Caco-2 (cell line): Measurements from ENCODE around the gene MCOLN2. TPM values are rescaled to one million over a fixed set of nuclear protein-coding genes. Genes with fewer than 3 reads are reported as not detected.

Experiments
- BruUV-seq: library from RNA; stranded (reverse); fragments of 400-500 nt; replicated peaks from 2 replicates; lab custom pipeline; 2021; lab: Mats Ljungman, UMichigan
- CTCF ChIA-PET: fragments of 300-600 bp; sonication (Branson Sonifier 250); formaldehyde crosslinking; loops from one replicate; lab custom pipeline; 2022; ENCODE audit warnings: antibody characterized with exemption; lab: Charles Lee
- POLR2A ChIA-PET: fragments of 300-600 bp; sonication (Branson Sonifier 250); formaldehyde crosslinking; loops from one replicate; lab custom pipeline; 2022; ENCODE audit warnings: antibody characterized with exemption; lab: Charles Lee
- DNase-seq, 2 experiments: peaks; one replicate each; pipeline versions ENCODE4 v3.0.0 to v3.0.0-alpha.2; 2020 to 2022
- H3K27me3 ChIP-seq: replicated peaks from 2 replicates; pipeline ENCODE4 v1.6.0; 2011; ENCODE audit warnings: low read length; ENCODE audit not compliant: control insufficient read depth, insufficient read depth
- H3K36me3 ChIP-seq: 2 replicates; pipeline ENCODE4 v1.5.1; 2011; ENCODE audit warnings: low read length; ENCODE audit not compliant: control insufficient read depth, insufficient read depth
- H3K4me1 ChIP-seq: fragments of 250-450 bp; sonication (Bioruptor Pico); 2 replicates; pipeline ENCODE4 v1.5.1; 2020; ENCODE audit warnings: mild to moderate bottlenecking
- H3K4me3 ChIP-seq: 2 replicates; pipeline ENCODE4 v1.5.1; 2011; ENCODE audit warnings: low read depth, mild to moderate bottlenecking, control low read depth, low read length
- H3K9me3 ChIP-seq: fragments of 250-450 bp; sonication (Bioruptor Pico); 2 replicates; pipeline ENCODE4 v1.5.1; 2020; ENCODE audit warnings: mild to moderate bottlenecking, moderate library complexity
- H3K27ac Mint-ChIP-seq: one replicate; pipeline ENCODE4 v1.8.0; 2022; ENCODE audit warnings: mixed read lengths; ENCODE audit not compliant: unreplicated experiment
- H3K27me3 Mint-ChIP-seq: one replicate; pipeline ENCODE4 v1.8.0; 2022; ENCODE audit warnings: mixed read lengths; ENCODE audit not compliant: insufficient read depth, unreplicated experiment
- H3K36me3 Mint-ChIP-seq: one replicate; pipeline ENCODE4 v1.8.0; 2022; ENCODE audit warnings: mild to moderate bottlenecking, mixed read lengths; ENCODE audit not compliant: insufficient read depth, unreplicated experiment
- H3K4me1 Mint-ChIP-seq: one replicate; pipeline ENCODE4 v1.8.0; 2022; ENCODE audit warnings: low read depth, mixed read lengths; ENCODE audit not compliant: unreplicated experiment
- H3K4me3 Mint-ChIP-seq: one replicate; pipeline ENCODE4 v1.8.0; 2022; ENCODE audit warnings: mild to moderate bottlenecking, moderate library complexity, mixed read lengths; ENCODE audit not compliant: unreplicated experiment
- H3K9me3 Mint-ChIP-seq: one replicate; pipeline ENCODE4 v1.8.0; 2022; ENCODE audit warnings: mixed read lengths; ENCODE audit not compliant: unreplicated experiment
- CTCF ChIP-seq, 2 experiments: fragments of 200-600 bp in 1 of 2; IDR thresholded peaks; 1 replicate in 1 of 2; 2 replicates in 1 of 2; pipeline versions ENCODE4 v1.5.1 to v1.8.0; 2011 to 2022; ENCODE audit warnings: antibody characterized with exemption in 1 of 2, control low read depth in 1 of 2, inconsistent platforms in 1 of 2, low read depth in 1 of 2, low read length in 1 of 2, mild to moderate bottlenecking in 1 of 2, moderate library complexity in 1 of 2; ENCODE audit not compliant: insufficient read depth in 1 of 2, severe bottlenecking in 1 of 2, unreplicated experiment in 1 of 2
- intact Hi-C: fragments of 100-400 bp; cut with micrococcal nuclease; formaldehyde crosslinking; loops from one replicate; pipeline ENCODE4 v1.10.0; 2022; ENCODE audit not compliant: unreplicated experiment
- total RNA-seq: library from RNA; stranded (reverse); gene quantifications from 2 replicates; pipeline ENCODE4 v1.2.3, GENCODE V29; 2022

The MCOLN2 gene
- total RNA-seq, 1 experiment from 2014 or later = not detected

GRCh38 chr1:84956655-84957054 lies 40.3 kb downstream of the MCOLN2 start:
- Mint-ChIP-seq H3K36me3 (no peaks in the 10 kb centered on the region), H3K4me1 (no peaks in the 10 kb centered on the region), H3K4me3 (no peak overlapping the region), H3K9me3 (no peaks in the 10 kb centered on the region), H3K27me3 (no peaks in the 10 kb centered on the region), H3K27ac (no peak overlapping the region)
- no TSS peak for BruUV-seq
- ChIA-PET CTCF (interaction anchor here (1.6 kb wide), 1 partner anchor 12 kb away, joined by 6 read pairs; no protein-coding TSS in a partner anchor), POLR2A (no interaction called here)
- DNase-seq = no peak
- Histone ChIP-seq H3K4me1 (peaks cover 10% of the 10 kb centered on the region), H3K9me3 (no peaks in the 10 kb centered on the region), H3K36me3 (no peaks in the 10 kb centered on the region), H3K27me3 (no peaks in the 10 kb centered on the region), H3K4me3 (no peak overlapping the region)
- intact Hi-C loops = no loop called here
- no peak for TF ChIP-seq CTCF (IDR thresholded peaks at IDR 0.05; ENCODE audit: insufficient read depth in 1 of 2, low read depth in 1 of 2, low read length in 1 of 2, severe bottlenecking in 1 of 2, unreplicated experiment in 1 of 2)

GRCh38 chr1:84956097-84956496 lies 40.8 kb downstream of the MCOLN2 start:
- Mint-ChIP-seq H3K9me3 (no peaks in the 10 kb centered on the region), H3K36me3 (no peaks in the 10 kb centered on the region), H3K27ac (no peak overlapping the region), H3K4me3 (no peak overlapping the region), H3K27me3 (no peaks in the 10 kb centered on the region), H3K4me1 (no peaks in the 10 kb centered on the region)
- DNase-seq = no peak
- no peak overlapping the region for H3K4me3 ChIP-seq
- ChIA-PET POLR2A (no interaction called here), CTCF (no interaction called here)
- H3K36me3 ChIP-seq = no peaks in the 10 kb centered on the region
- no peak for TF ChIP-seq CTCF (IDR thresholded peaks at IDR 0.05; ENCODE audit: insufficient read depth in 1 of 2, low read depth in 1 of 2, low read length in 1 of 2, severe bottlenecking in 1 of 2, unreplicated experiment in 1 of 2)
- BruUV-seq = no TSS peak
- no peaks in the 10 kb centered on the region for H3K27me3 ChIP-seq
- intact Hi-C loops = no loop called here
- no peaks in the 10 kb centered on the region for H3K9me3 ChIP-seq
- peaks cover 10% of the 10 kb centered on the region for H3K4me1 ChIP-seq

DNA sequence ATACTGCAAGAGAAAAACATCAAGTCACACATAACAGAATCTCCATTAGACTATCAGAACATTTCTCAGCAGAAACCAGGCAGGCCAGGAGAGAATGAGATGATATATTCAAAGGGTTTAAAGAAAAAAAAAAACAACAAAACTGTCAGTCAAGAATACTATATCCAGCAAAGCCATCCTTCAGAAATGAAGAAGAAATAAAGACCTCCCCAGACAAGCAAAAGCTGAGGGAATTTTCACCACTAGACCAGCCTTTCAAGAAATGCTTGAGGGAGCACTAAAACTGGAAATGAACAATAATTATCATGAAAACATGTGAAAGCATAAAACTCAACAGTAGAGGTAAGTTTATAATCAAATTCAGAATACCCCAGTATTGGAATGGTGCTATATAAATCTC lies 47.2 kb downstream of the MCOLN2 start:
- Histone ChIP-seq H3K36me3 (no peaks in the 10 kb centered on the region), H3K4me3 (no peak overlapping the region), H3K4me1 (no peaks in the 10 kb centered on the region), H3K9me3 (no peaks in the 10 kb centered on the region), H3K27me3 (no peaks in the 10 kb centered on the region)
- H3K27me3 Mint-ChIP-seq = no peaks in the 10 kb centered on the region
- ChIA-PET POLR2A (no interaction called here), CTCF (no interaction called here)
- H3K9me3 Mint-ChIP-seq = no peaks in the 10 kb centered on the region
- H3K4me3 Mint-ChIP-seq = no peak overlapping the region
- no peak for DNase-seq
- BruUV-seq = no TSS peak
- no peaks in the 10 kb centered on the region for H3K36me3 Mint-ChIP-seq
- intact Hi-C loops = no loop called here
- TF ChIP-seq CTCF (IDR thresholded peaks at IDR 0.05; ENCODE audit: insufficient read depth in 1 of 2, low read depth in 1 of 2, low read length in 1 of 2, severe bottlenecking in 1 of 2, unreplicated experiment in 1 of 2) = no peak
- H3K27ac Mint-ChIP-seq = no peak overlapping the region
- no peaks in the 10 kb centered on the region for H3K4me1 Mint-ChIP-seq
